ENCODE results near the gene BPIFB2. TPM values are rescaled to one million over a fixed set of nuclear protein-coding genes. Genes with fewer than 3 reads are reported as not detected.

The BPIFB2 gene
- total RNA-seq, 1 donor from 2014 or later = not detected

GRCh38 chr20:32965581-32966373 is 41.7 kb upstream of the BPIFB2 start:
- Mint-ChIP-seq H3K36me3 (ENCODE audit: low read depth) (no peaks in the 10 kb centered on the region), H3K27ac (ENCODE audit: unreplicated experiment) (no peak overlapping the region), H3K4me1 (peaks cover 8% of the 10 kb centered on the region), H3K4me3 (no peak overlapping the region), H3K27me3 (ENCODE audit: low read depth) (no peaks in the 10 kb centered on the region), H3K9me3 (no peaks in the 10 kb centered on the region)
- TF ChIP-seq CTCF (conservative IDR thresholded peaks at IDR 0.05) = no peak
- peak; percentile 1 for DNase-seq (ENCODE audit: low read depth, low spot score)

GRCh38 chr20:32966382-32966781 is 41.1 kb upstream of the BPIFB2 start:
- TF ChIP-seq CTCF (conservative IDR thresholded peaks at IDR 0.05) = no peak
- Mint-ChIP-seq H3K4me3 (no peak overlapping the region), H3K27ac (ENCODE audit: unreplicated experiment) (peak overlapping the region; percentile 38), H3K9me3 (no peaks in the 10 kb centered on the region), H3K36me3 (ENCODE audit: low read depth) (no peaks in the 10 kb centered on the region), H3K4me1 (peaks cover 8% of the 10 kb centered on the region), H3K27me3 (ENCODE audit: low read depth) (no peaks in the 10 kb centered on the region)
- no peak for DNase-seq (ENCODE audit: low read depth, low spot score)

- peak; percentile 0 for DNase-seq (ENCODE audit: low read depth, low spot score)
- Mint-ChIP-seq H3K27ac (ENCODE audit: unreplicated experiment) (no peak overlapping the region), H3K4me1 (peaks cover 8% of the 10 kb centered on the region), H3K4me3 (no peak overlapping the region), H3K36me3 (ENCODE audit: low read depth) (no peaks in the 10 kb centered on the region), H3K27me3 (ENCODE audit: low read depth) (no peaks in the 10 kb centered on the region), H3K9me3 (no peaks in the 10 kb centered on the region)
- no peak for TF ChIP-seq CTCF (conservative IDR thresholded peaks at IDR 0.05)
Measured at GRCh38 chr20:32966881-32967781, 40.4 kb upstream of the BPIFB2 start.

- H3K4me3 Mint-ChIP-seq = no peak overlapping the region
- no peak for TF ChIP-seq CTCF (conservative IDR thresholded peaks at IDR 0.05)
- H3K9me3 Mint-ChIP-seq = no peaks in the 10 kb centered on the region
- no peaks in the 10 kb centered on the region for H3K36me3 Mint-ChIP-seq (ENCODE audit: low read depth)
- H3K4me1 Mint-ChIP-seq = peaks cover 6% of the 10 kb centered on the region
- no peak for DNase-seq (ENCODE audit: low read depth, low spot score)
- no peak overlapping the region for H3K27ac Mint-ChIP-seq (ENCODE audit: unreplicated experiment)
- no peaks in the 10 kb centered on the region for H3K27me3 Mint-ChIP-seq (ENCODE audit: low read depth)
Measured at GRCh38 chr20:32967961-32968457, 39.5 kb upstream of the BPIFB2 start.

- Mint-ChIP-seq H3K4me3 (no peak overlapping the region), H3K9me3 (no peaks in the 10 kb centered on the region), H3K4me1 (peaks cover 8% of the 10 kb centered on the region), H3K27ac (ENCODE audit: unreplicated experiment) (no peak overlapping the region), H3K27me3 (ENCODE audit: low read depth) (no peaks in the 10 kb centered on the region), H3K36me3 (ENCODE audit: low read depth) (no peaks in the 10 kb centered on the region)
- DNase-seq (ENCODE audit: low read depth, low spot score) = no peak
- no peak for TF ChIP-seq CTCF (conservative IDR thresholded peaks at IDR 0.05)
Measured at GRCh38 chr20:32968478-32969241, 38.8 kb upstream of the BPIFB2 start.

Data from neural crest cell (in vitro differentiated cells).